Measurements from ENCODE around the gene FLOT2.
"Not testable (repeated sequence)": the region's sequence is repeated elsewhere in the genome, so short reads cannot be mapped to it uniquely, and the experiment has no call there.

The FLOT2 gene

GRCh38 chr17:28935744-28936460 is 38.4 kb upstream of the FLOT2 start:
- H3K27me3 ChIP-seq, result no peaks in the 10 kb centered on the region
- H3K27ac ChIP-seq, result no peak overlapping the region
- no peak for DNase-seq
- H3K36me3 ChIP-seq, result no peaks in the 10 kb centered on the region
- peaks cover 0 to 67% (median 36%) of the 10 kb centered on the region in 4 donors for H3K4me1 ChIP-seq
- intact Hi-C loops (cut with DNase I; ENCODE audit: low total_unique reads), result no loop called here
- H3K9me3 ChIP-seq, result no peaks in the 10 kb centered on the region
- TF ChIP-seq CTCF (IDR thresholded peaks at IDR 0.05), result no peak
- no peak overlapping the region for H3K4me3 ChIP-seq

- intact Hi-C loops (cut with DNase I; ENCODE audit: low total_unique reads); H3K36me3 ChIP-seq: not testable (repeated sequence)
- peaks cover 0 to 58% (median 31%) of the 10 kb centered on the region in 4 donors for H3K4me1 ChIP-seq
Measured at GRCh38 chr17:28934508-28934907, 37.0 kb upstream of the FLOT2 start.

GRCh38 chr17:28929787-28930186 is 32.3 kb upstream of the FLOT2 start:
- intact Hi-C loops (cut with DNase I; ENCODE audit: low total_unique reads), result no loop called here
- no peak for TF ChIP-seq CTCF (IDR thresholded peaks at IDR 0.05)
- peaks cover 0 to 21% (median 7%) of the 10 kb centered on the region in 4 donors for H3K4me1 ChIP-seq
- peaks cover 0 to 16% (median 10%) of the 10 kb centered on the region in 3 donors for H3K36me3 ChIP-seq
- peaks cover 0 to 5% (median 0%) of the 10 kb centered on the region in 3 donors for H3K9me3 ChIP-seq
- H3K27ac ChIP-seq, result no peak overlapping the region
- H3K4me3 ChIP-seq, result no peak overlapping the region
- H3K27me3 ChIP-seq, result no peaks in the 10 kb centered on the region
- DNase-seq, result no peak

More at GRCh38 chr17:28934508-28934907, 37.0 kb upstream of the FLOT2 start:
- H3K27ac ChIP-seq, DNase-seq, H3K27me3 ChIP-seq, H3K9me3 ChIP-seq, H3K4me3 ChIP-seq: not testable (repeated sequence)

GRCh38 chr17:28928061-28928460 is 30.5 kb upstream of the FLOT2 start:
- DNase-seq, result no peak
- no peaks in the 10 kb centered on the region for H3K27me3 ChIP-seq
- no peak for TF ChIP-seq CTCF (IDR thresholded peaks at IDR 0.05)
- H3K27ac ChIP-seq, result no peak overlapping the region
- intact Hi-C loops (cut with DNase I; ENCODE audit: low total_unique reads), result no loop called here
- peaks cover 0 to 5% (median 0%) of the 10 kb centered on the region in 3 donors for H3K9me3 ChIP-seq
- H3K4me3 ChIP-seq, result no peak overlapping the region
- H3K36me3 ChIP-seq, result peaks cover 9 to 26% (median 20%) of the 10 kb centered on the region in 3 donors
- peaks cover 0 to 21% (median 6%) of the 10 kb centered on the region in 4 donors for H3K4me1 ChIP-seq

GRCh38 chr17:28926786-28927185 is 29.3 kb upstream of the FLOT2 start:
- no peak for DNase-seq
- Histone ChIP-seq H3K4me1 (peaks cover 0 to 10% (median 6%) of the 10 kb centered on the region in 4 donors), H3K27ac (no peak overlapping the region), H3K27me3 (no peaks in the 10 kb centered on the region), H3K9me3 (peaks cover 0 to 5% (median 0%) of the 10 kb centered on the region in 3 donors), H3K36me3 (peaks cover 21 to 37% (median 33%) of the 10 kb centered on the region in 3 donors), H3K4me3 (no peak overlapping the region)
- no peak for TF ChIP-seq CTCF (IDR thresholded peaks at IDR 0.05)
- intact Hi-C loops (cut with DNase I; ENCODE audit: low total_unique reads), result no loop called here

- TF ChIP-seq CTCF (IDR thresholded peaks at IDR 0.05), result no peak
- Histone ChIP-seq H3K27ac (no peak overlapping the region), H3K27me3 (no peaks in the 10 kb centered on the region), H3K4me3 (no peak overlapping the region), H3K9me3 (peaks cover 0 to 5% (median 0%) of the 10 kb centered on the region in 3 donors), H3K4me1 (peaks cover 0 to 10% (median 6%) of the 10 kb centered on the region in 4 donors), H3K36me3 (peaks cover 24 to 41% (median 37%) of the 10 kb centered on the region in 3 donors)
- no peak for DNase-seq
- intact Hi-C loops (cut with DNase I; ENCODE audit: low total_unique reads), result no loop called here
Measured at GRCh38 chr17:28926366-28926765, 28.8 kb upstream of the FLOT2 start.

All from tibial artery (tissue), 4 donors.